IgD-negative memory B cell (primary cell): ENCODE measurements around the gene KLHL2. TPM values are rescaled to one million over a fixed set of nuclear protein-coding genes. Genes with fewer than 3 reads are reported as not detected.
A peak's percentile ranks its signal among the peaks of the same experiment; 100 is the strongest.
"Not testable (repeated sequence)": the region's sequence is repeated elsewhere in the genome, so short reads cannot be mapped to it uniquely, and the experiment has no call there.

Experiments used
- H3K27ac Mint-ChIP-seq, 3 donors: one replicate each; pipeline ENCODE4 v1.8.0; 2020 to 2022; ENCODE audit warnings: mild to moderate bottlenecking in 3 of 3, mixed read lengths in 3 of 3, moderate library complexity in 1 of 3
- H3K27me3 Mint-ChIP-seq: one replicate; pipeline ENCODE4 v1.8.0; 2021; ENCODE audit warnings: mixed read lengths
- H3K36me3 Mint-ChIP-seq: one replicate; pipeline ENCODE4 v1.8.0; 2020; ENCODE audit warnings: mild to moderate bottlenecking, mixed read lengths
- H3K4me1 Mint-ChIP-seq, 3 donors: one replicate each; pipeline ENCODE4 v1.8.0; 2020 to 2022; ENCODE audit warnings: mixed read lengths in 3 of 3, mild to moderate bottlenecking in 1 of 3
- H3K4me3 Mint-ChIP-seq, 4 donors: one replicate each; pipeline ENCODE4 v1.8.0; 2020 to 2022; ENCODE audit warnings: mild to moderate bottlenecking in 4 of 4, mixed read lengths in 4 of 4, moderate library complexity in 3 of 4
- H3K9me3 Mint-ChIP-seq, 3 donors: one replicate each; pipeline ENCODE4 v1.8.0; 2020 to 2021; ENCODE audit warnings: mixed read lengths in 3 of 3, mild to moderate bottlenecking in 1 of 3
- polyA plus RNA-seq: library from polyadenylated mRNA; unstranded; fragments of 300-500 nt; fragmentation: Illumina TruSeq; gene quantifications from one replicate; pipeline ENCODE4 v1.2.3, GENCODE V29; 2021

The KLHL2 gene
- polyA plus RNA-seq, 1 donor from 2014 or later: 4.0 TPM

DNA sequence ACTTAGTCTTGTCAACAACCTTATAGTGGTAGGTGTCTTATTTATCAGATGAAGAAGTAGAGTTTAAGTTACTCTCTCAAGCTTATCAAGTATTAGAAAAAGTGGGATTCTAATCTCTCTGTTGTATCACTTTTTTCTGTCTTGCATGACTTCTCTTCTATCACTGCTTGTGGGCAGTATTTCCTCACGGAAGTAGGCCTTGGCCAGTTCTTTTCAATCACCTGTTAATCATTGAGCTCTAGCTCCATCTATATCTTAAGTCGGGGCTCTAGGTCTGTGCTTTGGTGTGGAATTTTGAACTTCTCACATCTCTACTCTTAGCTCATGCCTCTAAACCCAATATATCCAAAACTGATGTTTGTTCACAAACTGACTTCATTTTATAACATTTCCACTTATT lies 5.3 kb downstream of the KLHL2 start:
- not testable (repeated sequence) for H3K27ac Mint-ChIP-seq, H3K27me3 Mint-ChIP-seq, H3K9me3 Mint-ChIP-seq, H3K36me3 Mint-ChIP-seq
- peak overlapping the region in 2 of 4 donors; percentile 7 to 8 for H3K4me3 Mint-ChIP-seq
- H3K4me1 Mint-ChIP-seq: peaks cover 43 to 55% (median 49%) of the 10 kb centered on the region in 3 donors

GRCh38 chr4:165213404-165213803 lies 6.0 kb downstream of the KLHL2 start:
- H3K36me3 Mint-ChIP-seq, H3K27me3 Mint-ChIP-seq, H3K9me3 Mint-ChIP-seq, H3K4me3 Mint-ChIP-seq: not testable (repeated sequence)
- Mint-ChIP-seq H3K27ac (peak overlapping the region in 1 of 3 donors; percentile 20), H3K4me1 (peaks cover 40 to 54% (median 45%) of the 10 kb centered on the region in 3 donors)

DNA sequence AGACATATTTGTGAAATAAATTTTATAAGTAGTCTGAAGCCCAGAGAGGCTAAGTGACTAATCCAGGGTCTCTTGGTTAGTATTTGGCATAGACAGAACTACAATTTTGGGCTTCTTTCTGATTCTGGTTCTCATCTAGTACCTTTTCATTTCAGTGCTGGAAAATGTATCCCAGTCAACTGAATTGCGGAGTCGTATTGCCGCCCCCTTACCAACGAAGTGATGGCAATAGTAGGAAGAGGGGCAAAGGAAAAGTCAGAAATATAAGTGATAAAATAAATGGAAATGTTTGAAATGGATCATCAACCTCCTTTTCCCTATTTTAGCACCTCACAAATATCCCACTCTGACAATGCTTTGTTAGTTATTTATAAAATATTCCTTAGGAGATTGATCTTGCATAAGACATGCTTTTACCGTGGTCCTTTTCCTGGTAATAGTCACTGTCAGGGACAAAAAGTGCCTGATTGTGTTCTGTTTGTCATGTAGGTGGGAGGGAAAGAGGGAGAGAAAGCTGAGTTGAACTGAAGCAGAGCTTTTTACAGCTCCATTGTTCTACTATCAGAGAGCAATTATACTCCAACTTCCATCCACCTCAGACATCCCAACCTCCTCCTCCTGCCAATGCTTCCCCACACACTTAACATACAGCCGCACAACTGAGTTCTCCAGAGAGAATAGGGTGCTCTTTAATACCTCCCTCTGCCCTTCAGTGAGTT lies 6.8 kb downstream of the KLHL2 start:
- not testable (repeated sequence) for H3K9me3 Mint-ChIP-seq, H3K4me3 Mint-ChIP-seq, H3K36me3 Mint-ChIP-seq, H3K27me3 Mint-ChIP-seq
- H3K4me1 Mint-ChIP-seq: peaks cover 40 to 50% (median 45%) of the 10 kb centered on the region in 3 donors
- peak overlapping the region in 1 of 3 donors; percentile 50 for H3K27ac Mint-ChIP-seq

GRCh38 chr4:165215034-165215751 lies 7.8 kb downstream of the KLHL2 start:
- H3K27me3 Mint-ChIP-seq, H3K27ac Mint-ChIP-seq, H3K9me3 Mint-ChIP-seq, H3K36me3 Mint-ChIP-seq: not testable (repeated sequence)
- peak overlapping the region in 1 of 4 donors; percentile 55 for H3K4me3 Mint-ChIP-seq
- peaks cover 36 to 45% (median 43%) of the 10 kb centered on the region in 3 donors for H3K4me1 Mint-ChIP-seq

DNA sequence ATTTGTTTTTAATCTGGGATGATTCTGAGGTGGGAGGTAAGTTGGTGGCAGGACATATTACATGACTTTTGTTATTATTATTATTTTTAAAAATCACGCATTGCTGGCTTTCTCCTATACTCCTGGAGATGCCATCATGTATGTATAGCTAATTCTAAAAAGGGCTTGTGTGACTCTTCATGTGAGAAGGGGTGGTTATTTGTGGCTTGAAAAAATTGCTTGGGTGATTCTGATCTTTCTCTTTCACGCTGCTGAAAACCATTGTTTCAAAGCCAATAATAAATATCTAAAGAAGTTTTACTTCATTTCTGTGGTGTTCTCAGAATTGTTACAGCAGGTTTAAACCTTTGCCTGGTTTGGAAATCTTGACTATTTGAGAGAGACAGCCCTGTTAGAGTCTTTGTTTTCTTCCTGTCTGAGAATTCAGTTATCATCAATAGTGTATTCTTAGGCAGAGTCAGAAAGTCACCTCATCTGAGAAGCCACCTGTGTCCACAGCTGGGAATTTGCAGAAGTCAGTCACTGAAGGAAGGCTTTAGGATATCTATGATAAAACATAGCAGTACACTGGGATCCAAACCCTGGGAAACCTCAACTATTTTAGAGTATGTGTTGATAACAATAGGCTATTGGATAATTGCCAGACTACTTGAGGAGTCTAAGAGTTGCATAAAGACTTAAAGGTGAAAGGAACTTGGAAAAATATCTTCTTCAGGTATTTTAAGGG lies 8.6 kb downstream of the KLHL2 start:
- not testable (repeated sequence) for H3K27me3 Mint-ChIP-seq, H3K36me3 Mint-ChIP-seq, H3K27ac Mint-ChIP-seq, H3K9me3 Mint-ChIP-seq
- peak overlapping the region in 1 of 4 donors; percentile 55 for H3K4me3 Mint-ChIP-seq
- H3K4me1 Mint-ChIP-seq: peaks cover 29 to 41% (median 37%) of the 10 kb centered on the region in 3 donors

- Mint-ChIP-seq H3K4me1 (peaks cover 33 to 45% (median 41%) of the 10 kb centered on the region in 3 donors), H3K36me3 (peaks cover 4% of the 10 kb centered on the region), H3K27ac (no peak overlapping the region), H3K4me3 (no peak overlapping the region), H3K9me3 (no peaks in the 10 kb centered on the region), H3K27me3 (peaks cover 2% of the 10 kb centered on the region)
Measured at GRCh38 chr4:165217325-165217724, 10.0 kb downstream of the KLHL2 start.

DNA sequence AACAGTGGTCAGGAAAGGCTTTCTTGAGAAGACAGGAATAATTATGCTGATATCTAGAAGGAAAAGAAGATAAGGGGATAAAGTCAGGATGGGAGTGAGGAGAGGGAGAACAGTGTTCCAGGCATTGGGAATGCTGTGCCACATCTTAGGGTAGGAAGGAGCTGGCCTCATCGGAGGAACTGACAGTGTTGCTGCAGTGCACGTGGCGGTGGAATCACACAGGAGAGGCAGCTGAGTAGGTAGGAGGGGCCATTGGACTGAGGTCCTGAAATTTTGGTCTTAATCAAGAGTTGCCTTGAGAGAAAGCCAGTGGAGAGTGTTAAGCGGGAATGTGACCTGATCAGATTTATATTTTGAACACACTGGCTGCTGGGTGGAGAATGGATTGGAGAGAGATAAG lies 13.9 kb downstream of the KLHL2 start:
- not testable (repeated sequence) for H3K9me3 Mint-ChIP-seq, H3K27me3 Mint-ChIP-seq, H3K27ac Mint-ChIP-seq
- Mint-ChIP-seq H3K4me1 (peaks cover 16 to 33% (median 25%) of the 10 kb centered on the region in 3 donors), H3K36me3 (peaks cover 12% of the 10 kb centered on the region), H3K4me3 (peak overlapping the region in 1 of 4 donors; percentile 1)

GRCh38 chr4:165221993-165222650 lies 14.8 kb downstream of the KLHL2 start:
- Mint-ChIP-seq H3K4me3 (peak overlapping the region in 1 of 4 donors; percentile 80), H3K36me3 (peaks cover 12% of the 10 kb centered on the region), H3K4me1 (peaks cover 12 to 24% (median 20%) of the 10 kb centered on the region in 3 donors), H3K27ac (peak overlapping the region in 1 of 3 donors; percentile 5)
- H3K9me3 Mint-ChIP-seq, H3K27me3 Mint-ChIP-seq: not testable (repeated sequence)

- H3K4me1 Mint-ChIP-seq: peaks cover 12 to 21% (median 20%) of the 10 kb centered on the region in 3 donors
- peak overlapping the region in 1 of 3 donors; percentile 76 for H3K27ac Mint-ChIP-seq
- peaks cover 12% of the 10 kb centered on the region for H3K36me3 Mint-ChIP-seq
- peaks cover 2% of the 10 kb centered on the region for H3K27me3 Mint-ChIP-seq
- H3K4me3 Mint-ChIP-seq: no peak overlapping the region
- H3K9me3 Mint-ChIP-seq: no peaks in the 10 kb centered on the region
Measured at GRCh38 chr4:165222651-165222994, 15.3 kb downstream of the KLHL2 start.

DNA sequence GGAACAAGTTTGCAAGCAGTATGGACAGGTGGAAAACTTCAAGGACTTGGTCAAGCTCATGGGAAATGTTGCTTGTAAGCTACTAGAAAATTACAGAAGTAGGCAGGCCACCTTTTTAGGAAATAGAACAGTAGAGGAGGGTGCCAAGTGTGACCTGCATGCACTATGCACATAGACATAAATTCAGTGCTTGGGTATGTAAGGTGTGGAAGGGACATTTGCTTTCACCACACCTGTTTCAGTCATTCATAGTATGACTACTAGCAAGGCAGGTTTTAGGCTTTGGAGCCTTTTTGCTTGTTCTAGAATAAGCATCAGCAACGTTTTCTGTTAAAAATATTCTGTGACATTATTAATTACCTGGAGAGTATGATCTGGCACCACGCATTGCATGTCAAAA lies 20.0 kb downstream of the KLHL2 start:
- H3K27ac Mint-ChIP-seq, H3K9me3 Mint-ChIP-seq: not testable (repeated sequence)
- peaks cover 11% of the 10 kb centered on the region for H3K36me3 Mint-ChIP-seq

GRCh38 chr4:165229490-165230200 lies 22.3 kb downstream of the KLHL2 start:
- not testable (repeated sequence) for H3K4me3 Mint-ChIP-seq, H3K36me3 Mint-ChIP-seq, H3K9me3 Mint-ChIP-seq, H3K27me3 Mint-ChIP-seq, H3K27ac Mint-ChIP-seq, H3K4me1 Mint-ChIP-seq

More for the DNA sequence above, 20.0 kb downstream of the KLHL2 start:
- H3K27me3 Mint-ChIP-seq, H3K4me1 Mint-ChIP-seq, H3K4me3 Mint-ChIP-seq: not testable (repeated sequence)

- H3K36me3 Mint-ChIP-seq, H3K27ac Mint-ChIP-seq, H3K9me3 Mint-ChIP-seq, H3K4me3 Mint-ChIP-seq, H3K4me1 Mint-ChIP-seq, H3K27me3 Mint-ChIP-seq: not testable (repeated sequence)
Measured at GRCh38 chr4:165232623-165233433, 25.5 kb downstream of the KLHL2 start.

- Mint-ChIP-seq H3K27ac (no peak overlapping the region), H3K4me1 (peaks cover 10 to 17% (median 15%) of the 10 kb centered on the region in 3 donors), H3K36me3 (peaks cover 5% of the 10 kb centered on the region), H3K9me3 (no peaks in the 10 kb centered on the region), H3K27me3 (no peaks in the 10 kb centered on the region), H3K4me3 (no peak overlapping the region)
Measured at GRCh38 chr4:165234766-165235165, 27.4 kb downstream of the KLHL2 start.

DNA sequence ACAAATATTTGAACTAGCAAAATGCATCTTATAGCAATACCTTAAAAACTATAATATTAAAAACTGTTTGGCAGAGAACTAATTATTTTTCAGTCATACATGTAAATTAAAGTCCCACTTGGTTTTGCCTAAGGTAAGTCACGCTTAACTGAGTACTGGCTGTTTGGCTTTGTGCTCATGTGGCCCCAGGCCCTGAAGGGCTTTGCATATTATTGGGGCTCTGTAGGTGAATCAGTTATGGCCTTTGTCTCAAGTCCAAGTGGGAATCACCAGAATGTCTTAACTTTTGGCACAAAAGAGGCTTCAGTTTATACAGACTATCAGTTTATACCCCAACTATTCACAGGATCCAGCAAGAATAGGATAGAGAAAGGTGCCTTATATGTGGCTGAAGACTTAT lies 29.5 kb downstream of the KLHL2 start:
- not testable (repeated sequence) for H3K27me3 Mint-ChIP-seq, H3K36me3 Mint-ChIP-seq, H3K4me3 Mint-ChIP-seq, H3K27ac Mint-ChIP-seq, H3K9me3 Mint-ChIP-seq
- peaks cover 10 to 17% (median 14%) of the 10 kb centered on the region in 3 donors for H3K4me1 Mint-ChIP-seq
